Measurements from ENCODE around the gene LAMP1. TPM values are rescaled to one million over a fixed set of nuclear protein-coding genes. Genes with fewer than 3 reads are reported as not detected.
"Not testable (repeated sequence)": the region's sequence is repeated elsewhere in the genome, so short reads cannot be mapped to it uniquely, and the experiment has no call there.

The LAMP1 gene
- total and polyA plus RNA-seq, 2 experiments from 2014 or later = 34.5 to 107 TPM

DNA sequence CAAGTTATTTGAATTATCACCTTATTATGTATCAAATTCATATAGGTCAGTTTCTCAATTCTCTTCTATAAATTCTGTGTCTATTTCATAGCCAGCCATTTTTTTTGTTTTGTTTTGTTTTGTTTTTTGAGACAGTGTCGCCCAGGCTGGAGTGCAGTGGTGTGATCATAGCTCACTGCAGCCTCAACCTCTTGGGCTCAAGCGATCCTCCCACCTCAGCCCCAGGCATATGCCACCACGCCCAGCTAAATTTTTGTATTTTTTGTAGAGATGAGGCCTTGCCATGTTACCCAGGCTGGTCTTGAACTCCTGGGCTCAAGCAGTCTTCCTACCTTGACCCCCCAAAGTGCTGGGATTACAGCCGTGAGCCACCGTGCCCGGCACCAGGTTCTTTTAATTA is 39.1 kb upstream of the LAMP1 start:
- not testable (repeated sequence) for ATAC-seq; H2AFZ ChIP-seq; H3K4me3 ChIP-seq; H3K4me1 Mint-ChIP-seq; H3K9me3 Mint-ChIP-seq; H3K4me3 Mint-ChIP-seq; H4K20me1 ChIP-seq (replicated peaks; ENCODE audit: insufficient read depth); H3K4me1 ChIP-seq (ENCODE audit: insufficient read depth); H3F3A ChIP-seq (replicated peaks; ENCODE audit: low read depth); H3K27ac ChIP-seq (ENCODE audit: low read depth); DNase-seq (ENCODE audit: low spot score); H3K9me2 ChIP-seq (ENCODE audit: insufficient read depth); H3K27ac Mint-ChIP-seq; H3K79me2 ChIP-seq (replicated peaks; ENCODE audit: insufficient read depth); H3K27me3 Mint-ChIP-seq (ENCODE audit: insufficient read depth, low read depth, poor library complexity); H3K27me3 ChIP-seq (ENCODE audit: insufficient read depth); H3K4me2 ChIP-seq
- H3K36me3 Mint-ChIP-seq (ENCODE audit: low read depth) = peaks cover 70% of the 10 kb centered on the region
- H3K36me3 ChIP-seq (ENCODE audit: insufficient read depth) = peaks cover 56% of the 10 kb centered on the region; the same call in 1 of the 2 replicates

DNA sequence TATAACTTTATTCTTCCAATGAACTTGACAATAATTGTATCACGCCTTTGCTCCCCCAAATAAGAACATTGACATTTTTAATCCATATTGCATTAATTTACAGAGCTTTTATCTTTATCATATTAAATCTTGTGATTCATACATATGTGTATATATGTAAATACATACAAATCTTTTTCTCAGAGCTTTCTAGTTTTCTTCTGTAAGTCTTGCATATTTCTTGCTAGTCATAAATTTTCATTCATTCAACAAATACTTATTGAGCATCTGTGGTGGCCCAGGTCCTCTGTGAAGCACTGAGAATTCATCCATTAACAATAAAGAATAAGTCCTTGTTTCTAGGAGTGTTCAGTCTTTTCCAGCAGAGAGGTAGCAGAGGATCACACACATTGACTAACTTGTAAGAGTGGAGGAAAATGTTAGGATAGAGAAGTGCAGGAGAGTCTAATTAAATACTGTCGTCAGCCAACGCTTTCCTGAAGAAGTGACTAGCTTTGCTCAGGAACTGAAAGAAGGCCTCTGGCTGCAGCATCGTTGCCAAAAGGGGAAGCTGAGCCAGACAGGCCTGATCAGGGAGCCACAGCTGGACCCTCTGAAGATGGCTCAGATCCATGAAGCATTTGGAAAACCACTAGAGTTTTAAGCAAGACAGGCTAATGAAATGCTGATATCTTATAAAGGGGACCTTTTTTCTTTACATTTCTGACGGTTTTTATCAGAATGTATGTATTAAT is 38.6 kb upstream of the LAMP1 start:
- no peaks in the 10 kb centered on the region for H3K27me3 Mint-ChIP-seq (ENCODE audit: insufficient read depth, low read depth, poor library complexity)
- peaks cover 4% of the 10 kb centered on the region; the same call in 1 of the 2 replicates for H4K20me1 ChIP-seq (replicated peaks; ENCODE audit: insufficient read depth)
- H2AFZ ChIP-seq = no peak overlapping the region
- H3K36me3 Mint-ChIP-seq (ENCODE audit: low read depth) = peaks cover 71% of the 10 kb centered on the region
- no peak for ATAC-seq
- H3K9me2 ChIP-seq (ENCODE audit: insufficient read depth) = no peaks in the 10 kb centered on the region
- H3K4me3 ChIP-seq = no peak overlapping the region
- H3K4me3 Mint-ChIP-seq = no peak overlapping the region
- H3K27ac ChIP-seq (ENCODE audit: low read depth) = no peak overlapping the region
- H3K27me3 ChIP-seq (ENCODE audit: insufficient read depth) = no peaks in the 10 kb centered on the region
- no peaks in the 10 kb centered on the region; the same call in 1 of the 2 replicates for H3K79me2 ChIP-seq (replicated peaks; ENCODE audit: insufficient read depth)
- H3F3A ChIP-seq (replicated peaks; ENCODE audit: low read depth) = no peaks in the 10 kb centered on the region
- H3K9me3 Mint-ChIP-seq = no peaks in the 10 kb centered on the region
- H3K4me1 ChIP-seq (ENCODE audit: insufficient read depth) = no peaks in the 10 kb centered on the region
- DNase-seq (ENCODE audit: low spot score) = no peak
- no peak overlapping the region for H3K4me2 ChIP-seq
- H3K36me3 ChIP-seq (ENCODE audit: insufficient read depth) = peaks cover 50% of the 10 kb centered on the region; the same call in 1 of the 2 replicates
- no peaks in the 10 kb centered on the region for H3K4me1 Mint-ChIP-seq
- H3K27ac Mint-ChIP-seq = no peak overlapping the region
- TF ChIP-seq JUNB (IDR thresholded peaks at IDR 0.05; ENCODE audit: unreplicated experiment) = no peak
- TF ChIP-seq EZH2 (IDR thresholded peaks at IDR 0.05; ENCODE audit: low read depth, unreplicated experiment) = no peak
- no peak for TF ChIP-seq ZNF462 (CRISPR knock-in tag; IDR thresholded peaks at IDR 0.05)
- TF ChIP-seq ZNF114 (CRISPR knock-in tag; IDR thresholded peaks at IDR 0.05) = no peak
- TF ChIP-seq NANOG (IDR thresholded peaks at IDR 0.05; ENCODE audit: borderline replicate concordance) = no peak
- no peak for TF ChIP-seq ZNF331 (CRISPR knock-in tag; IDR thresholded peaks at IDR 0.05; ENCODE audit: low read depth)
- TF ChIP-seq, protein P1, sequence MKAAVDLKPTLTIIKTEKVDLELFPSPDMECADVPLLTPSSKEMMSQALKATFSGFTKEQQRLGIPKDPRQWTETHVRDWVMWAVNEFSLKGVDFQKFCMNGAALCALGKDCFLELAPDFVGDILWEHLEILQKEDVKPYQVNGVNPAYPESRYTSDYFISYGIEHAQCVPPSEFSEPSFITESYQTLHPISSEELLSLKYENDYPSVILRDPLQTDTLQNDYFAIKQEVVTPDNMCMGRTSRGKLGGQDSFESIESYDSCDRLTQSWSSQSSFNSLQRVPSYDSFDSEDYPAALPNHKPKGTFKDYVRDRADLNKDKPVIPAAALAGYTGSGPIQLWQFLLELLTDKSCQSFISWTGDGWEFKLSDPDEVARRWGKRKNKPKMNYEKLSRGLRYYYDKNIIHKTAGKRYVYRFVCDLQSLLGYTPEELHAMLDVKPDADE (IDR thresholded peaks at IDR 0.05) = no peak
- TF ChIP-seq, protein P2, sequence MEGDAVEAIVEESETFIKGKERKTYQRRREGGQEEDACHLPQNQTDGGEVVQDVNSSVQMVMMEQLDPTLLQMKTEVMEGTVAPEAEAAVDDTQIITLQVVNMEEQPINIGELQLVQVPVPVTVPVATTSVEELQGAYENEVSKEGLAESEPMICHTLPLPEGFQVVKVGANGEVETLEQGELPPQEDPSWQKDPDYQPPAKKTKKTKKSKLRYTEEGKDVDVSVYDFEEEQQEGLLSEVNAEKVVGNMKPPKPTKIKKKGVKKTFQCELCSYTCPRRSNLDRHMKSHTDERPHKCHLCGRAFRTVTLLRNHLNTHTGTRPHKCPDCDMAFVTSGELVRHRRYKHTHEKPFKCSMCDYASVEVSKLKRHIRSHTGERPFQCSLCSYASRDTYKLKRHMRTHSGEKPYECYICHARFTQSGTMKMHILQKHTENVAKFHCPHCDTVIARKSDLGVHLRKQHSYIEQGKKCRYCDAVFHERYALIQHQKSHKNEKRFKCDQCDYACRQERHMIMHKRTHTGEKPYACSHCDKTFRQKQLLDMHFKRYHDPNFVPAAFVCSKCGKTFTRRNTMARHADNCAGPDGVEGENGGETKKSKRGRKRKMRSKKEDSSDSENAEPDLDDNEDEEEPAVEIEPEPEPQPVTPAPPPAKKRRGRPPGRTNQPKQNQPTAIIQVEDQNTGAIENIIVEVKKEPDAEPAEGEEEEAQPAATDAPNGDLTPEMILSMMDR (conservative IDR thresholded peaks at IDR 0.05; ENCODE audit: low read depth in 2 of 2) = no peak
- no peak for TF ChIP-seq EZH2phosphoT487 (IDR thresholded peaks at IDR 0.05; ENCODE audit: unreplicated experiment)

Measured in GM23338 (cell line).